Measurements from ENCODE around the gene RPRD1A. TPM values are rescaled to one million over a fixed set of nuclear protein-coding genes. Genes with fewer than 3 reads are reported as not detected.

Gene RPRD1A
- total RNA-seq, 2 experiments from 2014 or later, result 21.8 to 25.1 TPM

GRCh38 chr18:35999925-36000324 is 67.4 kb downstream of the RPRD1A start:
- Histone ChIP-seq H3K9me3 (ENCODE audit: control insufficient read depth in 1 of 2, insufficient read depth in 1 of 2, low read length in 2 of 2) (no peaks in the 10 kb centered on the region), H3K4me3 (ENCODE audit: low read length) (no peak overlapping the region), H3K4me1 (ENCODE audit: insufficient read depth, low read length) (no peaks in the 10 kb centered on the region), H3K27me3 (ENCODE audit: control insufficient read depth in 1 of 2, insufficient read depth in 2 of 2, low read length in 2 of 2) (no peaks in the 10 kb centered on the region), H3K36me3 (ENCODE audit: insufficient read depth, low read length) (no peaks in the 10 kb centered on the region), H3K27ac (ENCODE audit: low read depth in 1 of 2, low read length in 2 of 2) (no peak overlapping the region)
- H3K27ac Mint-ChIP-seq, result no peak overlapping the region
- CTCF ChIA-PET, result no interaction called here
- intact Hi-C loops (cut with DNase I, micrococcal nuclease), result no loop called here
- H3K4me3 Mint-ChIP-seq, result no peak overlapping the region
- H3K36me3 Mint-ChIP-seq (ENCODE audit: low read depth), result no peaks in the 10 kb centered on the region
- H3K27me3 Mint-ChIP-seq, result no peaks in the 10 kb centered on the region
- ATAC-seq (ENCODE audit: poor library complexity), result no peak
- no peaks in the 10 kb centered on the region for H3K4me1 Mint-ChIP-seq (ENCODE audit: low read depth)
- no peak for DNase-seq
- no peaks in the 10 kb centered on the region for H3K9me3 Mint-ChIP-seq
- TF ChIP-seq, protein P1, sequence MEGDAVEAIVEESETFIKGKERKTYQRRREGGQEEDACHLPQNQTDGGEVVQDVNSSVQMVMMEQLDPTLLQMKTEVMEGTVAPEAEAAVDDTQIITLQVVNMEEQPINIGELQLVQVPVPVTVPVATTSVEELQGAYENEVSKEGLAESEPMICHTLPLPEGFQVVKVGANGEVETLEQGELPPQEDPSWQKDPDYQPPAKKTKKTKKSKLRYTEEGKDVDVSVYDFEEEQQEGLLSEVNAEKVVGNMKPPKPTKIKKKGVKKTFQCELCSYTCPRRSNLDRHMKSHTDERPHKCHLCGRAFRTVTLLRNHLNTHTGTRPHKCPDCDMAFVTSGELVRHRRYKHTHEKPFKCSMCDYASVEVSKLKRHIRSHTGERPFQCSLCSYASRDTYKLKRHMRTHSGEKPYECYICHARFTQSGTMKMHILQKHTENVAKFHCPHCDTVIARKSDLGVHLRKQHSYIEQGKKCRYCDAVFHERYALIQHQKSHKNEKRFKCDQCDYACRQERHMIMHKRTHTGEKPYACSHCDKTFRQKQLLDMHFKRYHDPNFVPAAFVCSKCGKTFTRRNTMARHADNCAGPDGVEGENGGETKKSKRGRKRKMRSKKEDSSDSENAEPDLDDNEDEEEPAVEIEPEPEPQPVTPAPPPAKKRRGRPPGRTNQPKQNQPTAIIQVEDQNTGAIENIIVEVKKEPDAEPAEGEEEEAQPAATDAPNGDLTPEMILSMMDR (IDR thresholded peaks at IDR 0.05), result no peak
- POLR2A ChIA-PET, result no interaction called here

DNA sequence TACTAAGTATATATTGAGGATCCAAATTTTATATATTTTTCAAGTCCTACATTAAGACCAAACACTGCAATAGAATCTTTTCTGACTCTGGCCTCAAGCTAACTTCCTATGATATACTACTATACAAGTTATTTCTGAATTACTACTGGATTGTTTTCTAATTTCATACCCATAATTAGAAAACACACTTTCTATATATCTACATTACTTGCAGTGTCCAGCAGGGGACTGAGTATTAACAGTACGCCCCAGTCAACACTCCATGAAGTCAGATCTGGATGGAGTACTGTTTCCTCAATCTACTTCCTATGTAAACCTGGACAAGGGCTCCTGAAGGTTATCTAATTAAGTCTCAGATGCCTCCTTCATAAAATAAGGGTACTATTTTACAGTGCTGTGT is 68.4 kb downstream of the RPRD1A start:
- Histone ChIP-seq H3K27me3 (ENCODE audit: control insufficient read depth in 1 of 2, insufficient read depth in 2 of 2, low read length in 2 of 2) (no peaks in the 10 kb centered on the region), H3K36me3 (ENCODE audit: insufficient read depth, low read length) (no peaks in the 10 kb centered on the region), H3K4me3 (ENCODE audit: low read length) (no peak overlapping the region), H3K27ac (ENCODE audit: low read depth in 1 of 2, low read length in 2 of 2) (no peak overlapping the region), H3K4me1 (ENCODE audit: insufficient read depth, low read length) (no peaks in the 10 kb centered on the region), H3K9me3 (ENCODE audit: control insufficient read depth in 1 of 2, insufficient read depth in 1 of 2, low read length in 2 of 2) (no peaks in the 10 kb centered on the region)
- no peak overlapping the region for H3K27ac Mint-ChIP-seq
- H3K27me3 Mint-ChIP-seq, result no peaks in the 10 kb centered on the region
- DNase-seq, result no peak
- H3K4me1 Mint-ChIP-seq (ENCODE audit: low read depth), result no peaks in the 10 kb centered on the region
- no peak for ATAC-seq (ENCODE audit: poor library complexity)
- ChIA-PET POLR2A (no interaction called here), CTCF (no interaction called here)
- intact Hi-C loops (cut with DNase I, micrococcal nuclease), result no loop called here
- H3K9me3 Mint-ChIP-seq, result no peaks in the 10 kb centered on the region
- H3K4me3 Mint-ChIP-seq, result no peak overlapping the region
- TF ChIP-seq, protein P1 (IDR thresholded peaks at IDR 0.05), result no peak
- H3K36me3 Mint-ChIP-seq (ENCODE audit: low read depth), result no peaks in the 10 kb centered on the region

DNA sequence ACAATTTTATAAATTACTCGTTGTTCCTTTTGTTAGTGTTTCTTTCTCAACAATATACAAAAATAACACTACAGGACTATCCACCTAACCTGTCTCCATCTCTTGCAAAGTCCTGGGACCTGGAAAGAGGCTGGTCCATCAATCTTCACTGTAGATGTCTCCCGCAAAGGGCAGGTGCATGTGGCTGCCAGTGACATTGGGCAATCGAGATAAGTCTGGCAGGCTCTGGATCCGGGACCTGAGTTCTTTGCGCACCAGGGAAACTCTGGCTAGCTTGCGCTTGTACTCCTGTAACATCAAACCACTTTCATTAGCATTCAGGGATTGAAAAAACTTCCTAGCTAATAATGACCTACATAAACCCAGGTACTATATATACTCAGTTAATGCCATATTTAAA is 74.3 kb downstream of the RPRD1A start:
- Histone ChIP-seq H3K27ac (ENCODE audit: low read depth in 1 of 2, low read length in 2 of 2) (no peak overlapping the region), H3K27me3 (ENCODE audit: control insufficient read depth in 1 of 2, insufficient read depth in 2 of 2, low read length in 2 of 2) (no peaks in the 10 kb centered on the region), H3K9me3 (ENCODE audit: control insufficient read depth in 1 of 2, insufficient read depth in 1 of 2, low read length in 2 of 2) (no peaks in the 10 kb centered on the region), H3K4me3 (ENCODE audit: low read length) (no peak overlapping the region), H3K36me3 (ENCODE audit: insufficient read depth, low read length) (peaks cover 28% of the 10 kb centered on the region), H3K4me1 (ENCODE audit: insufficient read depth, low read length) (no peaks in the 10 kb centered on the region)
- Mint-ChIP-seq H3K4me1 (ENCODE audit: low read depth) (no peaks in the 10 kb centered on the region), H3K9me3 (no peaks in the 10 kb centered on the region), H3K4me3 (no peak overlapping the region), H3K36me3 (ENCODE audit: low read depth) (peaks cover 22% of the 10 kb centered on the region), H3K27ac (no peak overlapping the region), H3K27me3 (no peaks in the 10 kb centered on the region)
- intact Hi-C loops (cut with DNase I, micrococcal nuclease), result no loop called here
- TF ChIP-seq, protein P1 (IDR thresholded peaks at IDR 0.05), result no peak
- CTCF ChIA-PET, result interaction anchor here (1.0 kb wide), 1 partner anchor 21 kb away, joined by 3 read pairs; no protein-coding TSS in a partner anchor
- no peak for ATAC-seq (ENCODE audit: poor library complexity)
- POLR2A ChIA-PET, result interaction anchor here (0.6 kb wide), 2 partner anchors 10 to 136 kb away, joined by 3 to 4 read pairs; partner anchors contain the start of gene SLC39A6
- no peak for DNase-seq
